KOPT-K1 (cell line): ENCODE measurements around the gene MYO6.

Source experiments
- H3K27ac ChIP-seq: fragments of 200-600 bp; sonication (generic); 2 replicates; pipeline ENCODE4 v1.5.1; 2016; ENCODE audit warnings: antibody characterized with exemption, mild to moderate bottlenecking, low read depth, low read length; ENCODE audit not compliant: poor library complexity, severe bottlenecking
- H3K36me3 ChIP-seq: fragments of 200-600 bp; sonication (generic); 2 replicates; pipeline ENCODE4 v1.5.1; 2017; ENCODE audit warnings: antibody characterized with exemption, mild to moderate bottlenecking, low read length, moderate library complexity; ENCODE audit not compliant: insufficient read depth
- H3K9me3 ChIP-seq: fragments of 200-600 bp; sonication (generic); 2 replicates; pipeline ENCODE4 v1.5.1; 2017; ENCODE audit warnings: antibody characterized with exemption, low read length, mild to moderate bottlenecking; ENCODE audit not compliant: insufficient read depth, poor library complexity, severe bottlenecking

MYO6 gene

GRCh38 chr6:75755704-75756103, 6.7 kb downstream of the MYO6 start:
- H3K36me3 ChIP-seq, result no peaks in the 10 kb centered on the region
- H3K27ac ChIP-seq, result no peak overlapping the region
- H3K9me3 ChIP-seq, result no peaks in the 10 kb centered on the region

- H3K27ac ChIP-seq, result no peak overlapping the region
- no peaks in the 10 kb centered on the region for H3K9me3 ChIP-seq
- H3K36me3 ChIP-seq, result no peaks in the 10 kb centered on the region
Measured at GRCh38 chr6:75757295-75757694, 8.3 kb downstream of the MYO6 start.

GRCh38 chr6:75758061-75758460, 9.0 kb downstream of the MYO6 start:
- Histone ChIP-seq H3K27ac (no peak overlapping the region), H3K36me3 (no peaks in the 10 kb centered on the region), H3K9me3 (no peaks in the 10 kb centered on the region)

- Histone ChIP-seq H3K36me3 (no peaks in the 10 kb centered on the region), H3K9me3 (no peaks in the 10 kb centered on the region), H3K27ac (no peak overlapping the region)
Measured at GRCh38 chr6:75759207-75759606, 10.2 kb downstream of the MYO6 start.

GRCh38 chr6:75760320-75760719, 11.3 kb downstream of the MYO6 start:
- Histone ChIP-seq H3K36me3 (no peaks in the 10 kb centered on the region), H3K9me3 (no peaks in the 10 kb centered on the region), H3K27ac (no peak overlapping the region)

- Histone ChIP-seq H3K9me3 (no peaks in the 10 kb centered on the region), H3K27ac (no peak overlapping the region), H3K36me3 (no peaks in the 10 kb centered on the region)
Measured at GRCh38 chr6:75761489-75761888, 12.4 kb downstream of the MYO6 start.

GRCh38 chr6:75762063-75762462, 13.0 kb downstream of the MYO6 start:
- H3K36me3 ChIP-seq, result no peaks in the 10 kb centered on the region
- no peaks in the 10 kb centered on the region for H3K9me3 ChIP-seq
- no peak overlapping the region for H3K27ac ChIP-seq

GRCh38 chr6:75766387-75766786, 17.3 kb downstream of the MYO6 start:
- no peaks in the 10 kb centered on the region for H3K36me3 ChIP-seq
- no peak overlapping the region for H3K27ac ChIP-seq
- H3K9me3 ChIP-seq, result no peaks in the 10 kb centered on the region

GRCh38 chr6:75770844-75771243, 21.8 kb downstream of the MYO6 start:
- no peaks in the 10 kb centered on the region for H3K9me3 ChIP-seq
- no peak overlapping the region for H3K27ac ChIP-seq
- H3K36me3 ChIP-seq, result no peaks in the 10 kb centered on the region

- H3K27ac ChIP-seq, result no peak overlapping the region
- no peaks in the 10 kb centered on the region for H3K9me3 ChIP-seq
- H3K36me3 ChIP-seq, result no peaks in the 10 kb centered on the region
Measured at GRCh38 chr6:75775219-75775618, 26.2 kb downstream of the MYO6 start.

GRCh38 chr6:75776461-75776860, 27.4 kb downstream of the MYO6 start:
- H3K27ac ChIP-seq, result no peak overlapping the region
- no peaks in the 10 kb centered on the region for H3K9me3 ChIP-seq
- H3K36me3 ChIP-seq, result no peaks in the 10 kb centered on the region

- no peak overlapping the region for H3K27ac ChIP-seq
- no peaks in the 10 kb centered on the region for H3K9me3 ChIP-seq
- no peaks in the 10 kb centered on the region for H3K36me3 ChIP-seq
Measured at GRCh38 chr6:75778757-75779156, 29.7 kb downstream of the MYO6 start.

- no peaks in the 10 kb centered on the region for H3K9me3 ChIP-seq
- H3K36me3 ChIP-seq, result no peaks in the 10 kb centered on the region
- no peak overlapping the region for H3K27ac ChIP-seq
Measured at GRCh38 chr6:75786152-75786551, 37.1 kb downstream of the MYO6 start.

GRCh38 chr6:75788894-75789293, 39.9 kb downstream of the MYO6 start:
- Histone ChIP-seq H3K36me3 (no peaks in the 10 kb centered on the region), H3K27ac (no peak overlapping the region), H3K9me3 (no peaks in the 10 kb centered on the region)

GRCh38 chr6:75791881-75792280, 42.8 kb downstream of the MYO6 start:
- no peaks in the 10 kb centered on the region for H3K36me3 ChIP-seq
- no peaks in the 10 kb centered on the region for H3K9me3 ChIP-seq
- no peak overlapping the region for H3K27ac ChIP-seq

GRCh38 chr6:75794351-75794846, 45.4 kb downstream of the MYO6 start:
- no peaks in the 10 kb centered on the region for H3K9me3 ChIP-seq
- no peaks in the 10 kb centered on the region for H3K36me3 ChIP-seq
- H3K27ac ChIP-seq, result no peak overlapping the region
